GM23338 (cell line): ENCODE measurements around the gene RAB3IP. TPM values are rescaled to one million over a fixed set of nuclear protein-coding genes. Genes with fewer than 3 reads are reported as not detected.
A peak's percentile ranks its signal among the peaks of the same experiment; 100 is the strongest.

Experiments
- ATAC-seq: fragments of 200-7000 bp; cut with Tn5 transposase; 3 replicates; pipeline ENCODE4 v1.9.1; 2020
- DNase-seq: peaks from one replicate; pipeline ENCODE4 v3.0.0-alpha.2; 2015; ENCODE audit warnings: low spot score
- H2AFZ ChIP-seq: fragments of 200-600 bp; sonication (generic); 2 replicates; pipeline ENCODE4 v1.8.0; 2016; ENCODE audit warnings: antibody characterized with exemption, mild to moderate bottlenecking, moderate library complexity
- H3F3A ChIP-seq: fragments of 200-600 bp; sonication (generic); replicated peaks from 2 replicates; pipeline ENCODE4 v1.8.0; 2017; ENCODE audit warnings: antibody characterized with exemption, mixed run types, low read depth
- H3K27ac ChIP-seq: fragments of 200-600 bp; sonication (generic); 2 replicates; pipeline ENCODE4 v1.6.1; 2016; ENCODE audit warnings: low read depth
- H3K27me3 ChIP-seq: fragments of 200-600 bp; sonication (generic); 2 replicates; pipeline ENCODE4 v1.8.0; 2016; ENCODE audit warnings: mild to moderate bottlenecking, mixed run types, moderate library complexity; ENCODE audit not compliant: insufficient read depth
- H3K36me3 ChIP-seq: fragments of 200-600 bp; sonication (generic); 2 replicates; pipeline ENCODE4 v1.8.0; 2016; ENCODE audit warnings: mild to moderate bottlenecking; ENCODE audit not compliant: insufficient read depth
- H3K4me1 ChIP-seq: fragments of 200-600 bp; sonication (generic); 2 replicates; pipeline ENCODE4 v1.8.0; 2016; ENCODE audit warnings: mild to moderate bottlenecking, moderate library complexity; ENCODE audit not compliant: insufficient read depth
- H3K4me2 ChIP-seq: fragments of 200-600 bp; sonication (generic); 2 replicates; pipeline ENCODE4 v1.7.1; 2017; ENCODE audit warnings: mixed run types
- H3K4me3 ChIP-seq: fragments of 200-600 bp; sonication (generic); 2 replicates; pipeline ENCODE4 v1.6.1; 2016; ENCODE audit warnings: mixed run types
- H3K79me2 ChIP-seq: fragments of 200-600 bp; sonication (generic); replicated peaks from 2 replicates; pipeline ENCODE4 v1.8.0; 2017; ENCODE audit warnings: mild to moderate bottlenecking; ENCODE audit not compliant: insufficient read depth
- H3K9me2 ChIP-seq: fragments of 200-600 bp; sonication (generic); 2 replicates; pipeline ENCODE4 v1.8.0; 2017; ENCODE audit not compliant: insufficient read depth
- H4K20me1 ChIP-seq: fragments of 200-600 bp; sonication (generic); replicated peaks from 2 replicates; pipeline ENCODE4 v1.8.0; 2017; ENCODE audit warnings: mild to moderate bottlenecking; ENCODE audit not compliant: insufficient read depth
- H3K27ac Mint-ChIP-seq: 2 replicates; pipeline ENCODE4 v1.8.0; 2020; ENCODE audit warnings: inconsistent platforms, mild to moderate bottlenecking, moderate library complexity, mixed read lengths
- H3K27me3 Mint-ChIP-seq: 3 replicates; pipeline ENCODE4 v1.8.0; 2022; ENCODE audit warnings: low read depth, mild to moderate bottlenecking, moderate library complexity, mixed read lengths, inconsistent platforms; ENCODE audit not compliant: insufficient read depth, poor library complexity
- H3K36me3 Mint-ChIP-seq: 3 replicates; pipeline ENCODE4 v1.8.0; 2021; ENCODE audit warnings: low read depth, mild to moderate bottlenecking, inconsistent platforms, moderate library complexity, mixed read lengths
- H3K4me1 Mint-ChIP-seq: 3 replicates; pipeline ENCODE4 v1.8.0; 2020; ENCODE audit warnings: mild to moderate bottlenecking, inconsistent platforms, mixed read lengths
- H3K4me3 Mint-ChIP-seq: 3 replicates; pipeline ENCODE4 v1.8.0; 2021; ENCODE audit warnings: moderate library complexity, mild to moderate bottlenecking, inconsistent platforms, mixed read lengths
- H3K9me3 Mint-ChIP-seq: 3 replicates; pipeline ENCODE4 v1.8.0; 2020; ENCODE audit warnings: moderate library complexity, mild to moderate bottlenecking, inconsistent platforms, mixed read lengths
- CREB1 ChIP-seq: fragments of 250-450 bp; sonication (Bioruptor Pico); IDR thresholded peaks from 2 replicates; pipeline ENCODE4 v1.5.0; 2020; ENCODE audit warnings: low read depth, mild to moderate bottlenecking, moderate library complexity
- EZH2 ChIP-seq: fragments of 200-600 bp; sonication (generic); IDR thresholded peaks from one replicate; pipeline ENCODE4 v1.8.0; 2017; ENCODE audit warnings: antibody characterized with exemption, mild to moderate bottlenecking, low read depth; ENCODE audit not compliant: unreplicated experiment
- EZH2phosphoT487 ChIP-seq: fragments of 200-600 bp; sonication (generic); IDR thresholded peaks from one replicate; pipeline ENCODE4 v1.8.1; 2018; ENCODE audit warnings: antibody characterized with exemption; ENCODE audit not compliant: unreplicated experiment
- JUNB ChIP-seq: IDR thresholded peaks from one replicate; pipeline ENCODE4 v1.6.1; 2016; ENCODE audit warnings: antibody characterized with exemption; ENCODE audit not compliant: unreplicated experiment
- NANOG ChIP-seq: IDR thresholded peaks from 2 replicates; pipeline ENCODE4 v1.6.1; 2016; ENCODE audit warnings: antibody characterized with exemption, borderline replicate concordance
- POLR2AphosphoS5 ChIP-seq: IDR thresholded peaks from 2 replicates; pipeline ENCODE4 v1.6.1; 2016; ENCODE audit warnings: antibody characterized with exemption, low read depth
- STAT1 ChIP-seq: IDR thresholded peaks from one replicate; pipeline ENCODE4 v1.6.1; 2016; ENCODE audit warnings: antibody characterized with exemption; ENCODE audit not compliant: unreplicated experiment
- ZNF114 ChIP-seq: fragments of 250-450 bp; sonication (Bioruptor Pico); IDR thresholded peaks from 2 replicates; pipeline ENCODE4 v1.5.0; 2020; ENCODE audit warnings: mild to moderate bottlenecking, moderate library complexity
- ZNF331 ChIP-seq: fragments of 250-450 bp; sonication (Bioruptor Pico); IDR thresholded peaks from 2 replicates; pipeline ENCODE4 v1.5.0; 2020; ENCODE audit warnings: low read depth, mild to moderate bottlenecking, moderate library complexity
- polyA plus RNA-seq: library from polyadenylated mRNA; unstranded; fragments of >200 nt; fragmentation: Nextera tagmentation; extraction: Ambion mirVana; gene quantifications from 2 replicates; pipeline ENCODE4 v1.2.1, GENCODE V29; 2016
- total RNA-seq: library from RNA; depleted of rRNA; stranded (reverse); fragments of >200 nt; shearing (Covaris generic); gene quantifications from 2 replicates; pipeline ENCODE4 v1.2.3, GENCODE V29; 2014
- TF ChIP-seq, protein P1 (sequence below): IDR thresholded peaks from one replicate; pipeline ENCODE4 v1.6.1; 2018; ENCODE audit warnings: antibody characterized with exemption; ENCODE audit not compliant: unreplicated experiment
- TF ChIP-seq, protein P2 (sequence below), 2 experiments: fragments of 200-600 bp in 1 of 2; sonication (generic) in 1 of 2; conservative IDR thresholded peaks; 2 replicates each; pipeline versions ENCODE4 v1.5.1 to v1.6.1; 2016 to 2017; ENCODE audit warnings: antibody characterized with exemption in 2 of 2, low read depth in 2 of 2, mild to moderate bottlenecking in 2 of 2, moderate library complexity in 1 of 2
- TF ChIP-seq, protein P3 (sequence below): IDR thresholded peaks from 2 replicates; pipeline ENCODE4 v1.6.1; 2016; ENCODE audit warnings: antibody characterized with exemption
- TF ChIP-seq, protein P4 (sequence below): fragments of 250-450 bp; sonication (Bioruptor Pico); IDR thresholded peaks from 2 replicates; pipeline ENCODE4 v1.5.0; 2020; ENCODE audit warnings: mild to moderate bottlenecking, moderate library complexity

RAB3IP gene
- total and polyA plus RNA-seq, 2 experiments from 2014 or later: 48.6 TPM

DNA sequence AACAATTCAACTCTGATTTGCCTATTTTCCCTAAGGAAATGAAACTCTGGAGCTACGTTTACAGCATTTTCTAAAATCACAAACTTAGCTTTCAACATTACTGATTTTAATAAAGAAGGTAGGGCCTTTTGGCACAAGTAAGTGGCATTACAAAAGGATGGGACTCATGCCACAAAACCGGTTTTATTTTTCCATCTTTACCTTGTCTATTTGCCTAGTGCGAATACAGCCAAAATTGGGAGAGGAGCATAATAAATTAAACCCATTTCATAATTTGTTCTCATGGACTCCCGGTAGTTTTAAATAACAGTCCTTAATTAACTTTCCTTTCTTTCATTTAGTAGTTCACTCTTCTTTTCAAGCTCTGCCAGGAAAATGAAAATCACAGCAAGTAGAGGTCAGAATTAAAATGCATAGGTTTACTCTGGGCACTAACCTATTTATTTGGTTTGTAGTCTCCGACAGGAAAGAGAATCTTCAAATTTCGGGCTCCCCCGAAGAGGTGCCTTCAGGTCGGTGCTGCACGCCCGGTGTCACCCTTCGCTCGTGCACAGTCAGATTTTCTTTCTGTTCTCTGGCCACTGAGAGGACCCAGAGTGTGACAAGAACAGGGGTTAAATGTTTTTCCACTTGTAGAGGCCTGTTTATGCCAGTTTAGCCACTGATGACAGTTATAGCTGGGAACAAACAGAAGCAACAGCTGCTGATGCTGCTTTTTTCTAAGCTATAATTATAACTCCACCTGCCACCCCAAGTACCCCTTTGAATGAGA is 39.7 kb upstream of the RAB3IP start, which contains the start of gene BEST3:
BEST3 (minus strand) TSS at position 535 of the 772 bp plus-strand sequence. CDS start 1,505 bp downstream, outside the sequence.
- Mint-ChIP-seq H3K4me1 (peaks cover 3% of the 10 kb centered on the region; the same call in 1 of the 3 replicates), H3K9me3 (no peaks in the 10 kb centered on the region), H3K36me3 (no peaks in the 10 kb centered on the region), H3K27me3 (peaks cover 2% of the 10 kb centered on the region), H3K27ac (no peak within 1 kb of the TSS), H3K4me3 (no peak within 1 kb of the TSS)
- H3K27me3 ChIP-seq: no peaks in the 10 kb centered on the region
- TF ChIP-seq POLR2AphosphoS5: no peak
- TF ChIP-seq, protein P1, sequence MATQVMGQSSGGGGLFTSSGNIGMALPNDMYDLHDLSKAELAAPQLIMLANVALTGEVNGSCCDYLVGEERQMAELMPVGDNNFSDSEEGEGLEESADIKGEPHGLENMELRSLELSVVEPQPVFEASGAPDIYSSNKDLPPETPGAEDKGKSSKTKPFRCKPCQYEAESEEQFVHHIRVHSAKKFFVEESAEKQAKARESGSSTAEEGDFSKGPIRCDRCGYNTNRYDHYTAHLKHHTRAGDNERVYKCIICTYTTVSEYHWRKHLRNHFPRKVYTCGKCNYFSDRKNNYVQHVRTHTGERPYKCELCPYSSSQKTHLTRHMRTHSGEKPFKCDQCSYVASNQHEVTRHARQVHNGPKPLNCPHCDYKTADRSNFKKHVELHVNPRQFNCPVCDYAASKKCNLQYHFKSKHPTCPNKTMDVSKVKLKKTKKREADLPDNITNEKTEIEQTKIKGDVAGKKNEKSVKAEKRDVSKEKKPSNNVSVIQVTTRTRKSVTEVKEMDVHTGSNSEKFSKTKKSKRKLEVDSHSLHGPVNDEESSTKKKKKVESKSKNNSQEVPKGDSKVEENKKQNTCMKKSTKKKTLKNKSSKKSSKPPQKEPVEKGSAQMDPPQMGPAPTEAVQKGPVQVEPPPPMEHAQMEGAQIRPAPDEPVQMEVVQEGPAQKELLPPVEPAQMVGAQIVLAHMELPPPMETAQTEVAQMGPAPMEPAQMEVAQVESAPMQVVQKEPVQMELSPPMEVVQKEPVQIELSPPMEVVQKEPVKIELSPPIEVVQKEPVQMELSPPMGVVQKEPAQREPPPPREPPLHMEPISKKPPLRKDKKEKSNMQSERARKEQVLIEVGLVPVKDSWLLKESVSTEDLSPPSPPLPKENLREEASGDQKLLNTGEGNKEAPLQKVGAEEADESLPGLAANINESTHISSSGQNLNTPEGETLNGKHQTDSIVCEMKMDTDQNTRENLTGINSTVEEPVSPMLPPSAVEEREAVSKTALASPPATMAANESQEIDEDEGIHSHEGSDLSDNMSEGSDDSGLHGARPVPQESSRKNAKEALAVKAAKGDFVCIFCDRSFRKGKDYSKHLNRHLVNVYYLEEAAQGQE: no peak
- TF ChIP-seq, protein P2, sequence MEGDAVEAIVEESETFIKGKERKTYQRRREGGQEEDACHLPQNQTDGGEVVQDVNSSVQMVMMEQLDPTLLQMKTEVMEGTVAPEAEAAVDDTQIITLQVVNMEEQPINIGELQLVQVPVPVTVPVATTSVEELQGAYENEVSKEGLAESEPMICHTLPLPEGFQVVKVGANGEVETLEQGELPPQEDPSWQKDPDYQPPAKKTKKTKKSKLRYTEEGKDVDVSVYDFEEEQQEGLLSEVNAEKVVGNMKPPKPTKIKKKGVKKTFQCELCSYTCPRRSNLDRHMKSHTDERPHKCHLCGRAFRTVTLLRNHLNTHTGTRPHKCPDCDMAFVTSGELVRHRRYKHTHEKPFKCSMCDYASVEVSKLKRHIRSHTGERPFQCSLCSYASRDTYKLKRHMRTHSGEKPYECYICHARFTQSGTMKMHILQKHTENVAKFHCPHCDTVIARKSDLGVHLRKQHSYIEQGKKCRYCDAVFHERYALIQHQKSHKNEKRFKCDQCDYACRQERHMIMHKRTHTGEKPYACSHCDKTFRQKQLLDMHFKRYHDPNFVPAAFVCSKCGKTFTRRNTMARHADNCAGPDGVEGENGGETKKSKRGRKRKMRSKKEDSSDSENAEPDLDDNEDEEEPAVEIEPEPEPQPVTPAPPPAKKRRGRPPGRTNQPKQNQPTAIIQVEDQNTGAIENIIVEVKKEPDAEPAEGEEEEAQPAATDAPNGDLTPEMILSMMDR (conservative IDR thresholded peaks at IDR 0.05; ENCODE audit: low read depth in 2 of 2): no peak
- no peak for TF ChIP-seq JUNB
- TF ChIP-seq ZNF114 (CRISPR knock-in tag): no peak
- TF ChIP-seq ZNF331: no peak
- no peak for TF ChIP-seq NANOG
- TF ChIP-seq, protein P3, sequence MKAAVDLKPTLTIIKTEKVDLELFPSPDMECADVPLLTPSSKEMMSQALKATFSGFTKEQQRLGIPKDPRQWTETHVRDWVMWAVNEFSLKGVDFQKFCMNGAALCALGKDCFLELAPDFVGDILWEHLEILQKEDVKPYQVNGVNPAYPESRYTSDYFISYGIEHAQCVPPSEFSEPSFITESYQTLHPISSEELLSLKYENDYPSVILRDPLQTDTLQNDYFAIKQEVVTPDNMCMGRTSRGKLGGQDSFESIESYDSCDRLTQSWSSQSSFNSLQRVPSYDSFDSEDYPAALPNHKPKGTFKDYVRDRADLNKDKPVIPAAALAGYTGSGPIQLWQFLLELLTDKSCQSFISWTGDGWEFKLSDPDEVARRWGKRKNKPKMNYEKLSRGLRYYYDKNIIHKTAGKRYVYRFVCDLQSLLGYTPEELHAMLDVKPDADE: no peak
- TF ChIP-seq EZH2phosphoT487: no peak
- TF ChIP-seq CREB1 (CRISPR knock-in tag): no peak
- TF ChIP-seq, protein P4, sequence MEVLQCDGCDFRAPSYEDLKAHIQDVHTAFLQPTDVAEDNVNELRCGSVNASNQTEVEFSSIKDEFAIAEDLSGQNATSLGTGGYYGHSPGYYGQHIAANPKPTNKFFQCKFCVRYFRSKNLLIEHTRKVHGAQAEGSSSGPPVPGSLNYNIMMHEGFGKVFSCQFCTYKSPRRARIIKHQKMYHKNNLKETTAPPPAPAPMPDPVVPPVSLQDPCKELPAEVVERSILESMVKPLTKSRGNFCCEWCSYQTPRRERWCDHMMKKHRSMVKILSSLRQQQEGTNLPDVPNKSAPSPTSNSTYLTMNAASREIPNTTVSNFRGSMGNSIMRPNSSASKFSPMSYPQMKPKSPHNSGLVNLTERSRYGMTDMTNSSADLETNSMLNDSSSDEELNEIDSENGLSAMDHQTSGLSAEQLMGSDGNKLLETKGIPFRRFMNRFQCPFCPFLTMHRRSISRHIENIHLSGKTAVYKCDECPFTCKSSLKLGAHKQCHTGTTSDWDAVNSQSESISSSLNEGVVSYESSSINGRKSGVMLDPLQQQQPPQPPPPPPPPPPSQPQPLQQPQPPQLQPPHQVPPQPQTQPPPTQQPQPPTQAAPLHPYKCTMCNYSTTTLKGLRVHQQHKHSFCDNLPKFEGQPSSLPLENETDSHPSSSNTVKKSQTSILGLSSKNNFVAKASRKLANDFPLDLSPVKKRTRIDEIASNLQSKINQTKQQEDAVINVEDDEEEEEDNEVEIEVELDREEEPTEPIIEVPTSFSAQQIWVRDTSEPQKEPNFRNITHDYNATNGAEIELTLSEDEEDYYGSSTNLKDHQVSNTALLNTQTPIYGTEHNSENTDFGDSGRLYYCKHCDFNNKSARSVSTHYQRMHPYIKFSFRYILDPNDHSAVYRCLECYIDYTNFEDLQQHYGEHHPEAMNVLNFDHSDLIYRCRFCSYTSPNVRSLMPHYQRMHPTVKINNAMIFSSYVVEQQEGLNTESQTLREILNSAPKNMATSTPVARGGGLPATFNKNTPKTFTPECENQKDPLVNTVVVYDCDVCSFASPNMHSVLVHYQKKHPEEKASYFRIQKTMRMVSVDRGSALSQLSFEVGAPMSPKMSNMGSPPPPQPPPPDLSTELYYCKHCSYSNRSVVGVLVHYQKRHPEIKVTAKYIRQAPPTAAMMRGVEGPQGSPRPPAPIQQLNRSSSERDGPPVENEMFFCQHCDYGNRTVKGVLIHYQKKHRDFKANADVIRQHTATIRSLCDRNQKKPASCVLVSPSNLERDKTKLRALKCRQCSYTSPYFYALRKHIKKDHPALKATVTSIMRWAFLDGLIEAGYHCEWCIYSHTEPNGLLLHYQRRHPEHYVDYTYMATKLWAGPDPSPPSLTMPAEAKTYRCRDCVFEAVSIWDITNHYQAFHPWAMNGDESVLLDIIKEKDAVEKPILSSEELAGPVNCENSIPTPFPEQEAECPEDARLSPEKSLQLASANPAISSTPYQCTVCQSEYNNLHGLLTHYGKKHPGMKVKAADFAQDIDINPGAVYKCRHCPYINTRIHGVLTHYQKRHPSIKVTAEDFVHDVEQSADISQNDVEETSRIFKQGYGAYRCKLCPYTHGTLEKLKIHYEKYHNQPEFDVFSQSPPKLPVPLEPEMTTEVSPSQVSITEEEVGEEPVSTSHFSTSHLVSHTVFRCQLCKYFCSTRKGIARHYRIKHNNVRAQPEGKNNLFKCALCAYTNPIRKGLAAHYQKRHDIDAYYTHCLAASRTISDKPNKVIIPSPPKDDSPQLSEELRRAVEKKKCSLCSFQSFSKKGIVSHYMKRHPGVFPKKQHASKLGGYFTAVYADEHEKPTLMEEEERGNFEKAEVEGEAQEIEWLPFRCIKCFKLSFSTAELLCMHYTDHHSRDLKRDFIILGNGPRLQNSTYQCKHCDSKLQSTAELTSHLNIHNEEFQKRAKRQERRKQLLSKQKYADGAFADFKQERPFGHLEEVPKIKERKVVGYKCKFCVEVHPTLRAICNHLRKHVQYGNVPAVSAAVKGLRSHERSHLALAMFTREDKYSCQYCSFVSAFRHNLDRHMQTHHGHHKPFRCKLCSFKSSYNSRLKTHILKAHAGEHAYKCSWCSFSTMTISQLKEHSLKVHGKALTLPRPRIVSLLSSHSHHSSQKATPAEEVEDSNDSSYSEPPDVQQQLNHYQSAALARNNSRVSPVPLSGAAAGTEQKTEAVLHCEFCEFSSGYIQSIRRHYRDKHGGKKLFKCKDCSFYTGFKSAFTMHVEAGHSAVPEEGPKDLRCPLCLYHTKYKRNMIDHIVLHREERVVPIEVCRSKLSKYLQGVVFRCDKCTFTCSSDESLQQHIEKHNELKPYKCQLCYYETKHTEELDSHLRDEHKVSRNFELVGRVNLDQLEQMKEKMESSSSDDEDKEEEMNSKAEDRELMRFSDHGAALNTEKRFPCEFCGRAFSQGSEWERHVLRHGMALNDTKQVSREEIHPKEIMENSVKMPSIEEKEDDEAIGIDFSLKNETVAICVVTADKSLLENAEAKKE: no peak
- no peak for TF ChIP-seq STAT1
- no peak for TF ChIP-seq EZH2
- no peak for ATAC-seq
- no peak within 1 kb of the TSS for H3K4me2 ChIP-seq
- no peaks in the 10 kb centered on the region for H3F3A ChIP-seq
- H3K27ac ChIP-seq: no peak within 1 kb of the TSS
- DNase-seq: no peak
- no peaks in the 10 kb centered on the region for H3K36me3 ChIP-seq
- H3K9me2 ChIP-seq: no peaks in the 10 kb centered on the region
- H3K4me3 ChIP-seq: no peak within 1 kb of the TSS
- no peaks in the 10 kb centered on the region for H3K79me2 ChIP-seq
- no peaks in the 10 kb centered on the region for H4K20me1 ChIP-seq
- no peaks in the 10 kb centered on the region for H3K4me1 ChIP-seq
- H2AFZ ChIP-seq: peak within 1 kb of the TSS; percentile 5
